A673 (cell line): ENCODE results near the gene SMURF1.

ENCODE experiments used
- CTCF ChIP-seq: fragments of 300-800, 200-600 bp; sonication (generic); conservative IDR thresholded peaks from 2 replicates; pipeline ENCODE4 v1.5.1; 2017; ENCODE audit warnings: low read depth, mild to moderate bottlenecking, antibody characterized with exemption, low read length, moderate library complexity, mixed read lengths
- EZH2 ChIP-seq: fragments of 200-600 bp; sonication (generic); IDR thresholded peaks from 2 replicates; pipeline ENCODE4 v1.6.1; 2017; ENCODE audit warnings: borderline replicate concordance, low read depth, mild to moderate bottlenecking, mixed read lengths, antibody characterized with exemption, low read length; ENCODE audit not compliant: poor library complexity, severe bottlenecking

GRCh38 chr7:99143521-99143852 lies 421 bp downstream of the SMURF1 start:
- TF ChIP-seq CTCF (no peak), EZH2 (no peak)
